H9 (cell line): Measurements from ENCODE around the gene B3GNT7. TPM values are rescaled to one million over a fixed set of nuclear protein-coding genes. Genes with fewer than 3 reads are reported as not detected.

Experiments
- DNase-seq: peaks from one replicate; pipeline ENCODE4 v3.0.0-alpha.2; 2017
- H2AFZ ChIP-seq: one replicate; pipeline ENCODE4 v1.6.1; 2013; ENCODE audit warnings: mild to moderate bottlenecking, low read length, control low read depth, moderate library complexity
- H2AK5ac ChIP-seq: 2 replicates; pipeline ENCODE4 v1.6.1; 2013; ENCODE audit warnings: low read length, control low read depth, mixed read lengths; ENCODE audit not compliant: insufficient read length
- H2BK120ac ChIP-seq: one replicate; pipeline ENCODE4 v1.6.1; 2013; ENCODE audit warnings: low read depth, mild to moderate bottlenecking, low read length, control low read depth, inconsistent platforms; ENCODE audit not compliant: poor library complexity, severe bottlenecking
- H2BK12ac ChIP-seq: 2 replicates; pipeline ENCODE4 v1.6.1; 2013; ENCODE audit warnings: low read length, control low read depth, mixed read lengths, low read depth; ENCODE audit not compliant: insufficient read length
- H2BK15ac ChIP-seq: 2 replicates; pipeline ENCODE4 v1.6.1; 2013; ENCODE audit warnings: low read depth, low read length, control low read depth
- H2BK20ac ChIP-seq: one replicate; pipeline ENCODE4 v1.6.1; 2013; ENCODE audit warnings: low read depth, mild to moderate bottlenecking, low read length, control low read depth, inconsistent platforms; ENCODE audit not compliant: poor library complexity, severe bottlenecking
- H2BK5ac ChIP-seq: 2 replicates; pipeline ENCODE4 v1.6.1; 2013; ENCODE audit warnings: low read length, control low read depth, mixed read lengths; ENCODE audit not compliant: insufficient read length
- H3K14ac ChIP-seq: 2 replicates; pipeline ENCODE4 v1.6.1; 2013; ENCODE audit warnings: low read length, control low read depth; ENCODE audit not compliant: insufficient read depth
- H3K18ac ChIP-seq: 2 replicates; pipeline ENCODE4 v1.6.1; 2013; ENCODE audit warnings: low read depth, mild to moderate bottlenecking, mixed read lengths, low read length, control low read depth; ENCODE audit not compliant: insufficient read length
- H3K23ac ChIP-seq: 2 replicates; pipeline ENCODE4 v1.6.1; 2013; ENCODE audit warnings: low read length, control low read depth, mixed read lengths, low read depth; ENCODE audit not compliant: insufficient read length
- H3K23me2 ChIP-seq: 2 replicates; pipeline ENCODE4 v1.6.1; 2013; ENCODE audit warnings: low read depth, mild to moderate bottlenecking, mixed read lengths, low read length, control low read depth; ENCODE audit not compliant: insufficient read length, poor library complexity, severe bottlenecking
- H3K27ac ChIP-seq: 2 replicates; pipeline ENCODE4 v1.5.1; 2013; ENCODE audit warnings: low read length, control low read depth, mixed read lengths, low read depth; ENCODE audit not compliant: insufficient read length
- H3K27me3 ChIP-seq: 2 replicates; pipeline ENCODE4 v1.6.1; 2013; ENCODE audit warnings: low read length, control low read depth, inconsistent platforms; ENCODE audit not compliant: insufficient read depth
- H3K4ac ChIP-seq: 2 replicates; pipeline ENCODE4 v1.6.1; 2013; ENCODE audit warnings: low read depth, mild to moderate bottlenecking, control low read depth, inconsistent platforms, low read length, moderate library complexity
- H3K4me1 ChIP-seq: 2 replicates; pipeline ENCODE4 v1.6.1; 2013; ENCODE audit warnings: low read length, control low read depth, inconsistent platforms; ENCODE audit not compliant: insufficient read depth
- H3K4me2 ChIP-seq: 2 replicates; pipeline ENCODE4 v1.6.1; 2013; ENCODE audit warnings: low read length, control low read depth, mixed read lengths; ENCODE audit not compliant: insufficient read length, insufficient read depth
- H3K56ac ChIP-seq: 2 replicates; pipeline ENCODE4 v1.6.1; 2013; ENCODE audit warnings: low read depth, mild to moderate bottlenecking, mixed read lengths, low read length, control low read depth; ENCODE audit not compliant: insufficient read length
- H3K79me1 ChIP-seq: 2 replicates; pipeline ENCODE4 v1.6.1; 2013; ENCODE audit warnings: low read depth, mild to moderate bottlenecking, moderate library complexity, low read length, control low read depth, inconsistent platforms; ENCODE audit not compliant: insufficient read depth, poor library complexity, severe bottlenecking
- H3K79me2 ChIP-seq: 2 replicates; pipeline ENCODE4 v1.6.1; 2013; ENCODE audit warnings: low read length, control low read depth, inconsistent platforms; ENCODE audit not compliant: insufficient read depth
- H3K9ac ChIP-seq: 2 replicates; pipeline ENCODE4 v1.6.1; 2013; ENCODE audit warnings: low read length, control low read depth, mixed read lengths; ENCODE audit not compliant: insufficient read length; ENCODE audit errors: extremely low read depth
- H3K9me3 ChIP-seq: one replicate; pipeline ENCODE4 v1.6.1; 2013; ENCODE audit warnings: low read depth, low read length, inconsistent platforms; ENCODE audit not compliant: control insufficient read depth
- H3T11ph ChIP-seq: one replicate; pipeline ENCODE4 v1.6.1; 2013; ENCODE audit warnings: mild to moderate bottlenecking, low read length, control low read depth, inconsistent platforms
- H4K20me1 ChIP-seq: one replicate; pipeline ENCODE4 v1.6.1; 2013; ENCODE audit not compliant: control insufficient read depth, insufficient read length, insufficient read depth
- H4K5ac ChIP-seq: 2 replicates; pipeline ENCODE4 v1.6.1; 2013; ENCODE audit warnings: low read depth, mild to moderate bottlenecking, mixed read lengths, low read length, control low read depth; ENCODE audit not compliant: insufficient read length
- H4K8ac ChIP-seq: replicated peaks from 2 replicates; pipeline ENCODE4 v1.6.1; 2013; ENCODE audit warnings: low read length, control low read depth, mixed read lengths, low read depth; ENCODE audit not compliant: insufficient read length
- H4K91ac ChIP-seq: 2 replicates; pipeline ENCODE4 v1.6.1; 2013; ENCODE audit warnings: low read depth, mild to moderate bottlenecking, moderate library complexity, mixed read lengths, low read length, control low read depth; ENCODE audit not compliant: insufficient read length
- H3K27ac Mint-ChIP-seq, 3 experiments: 2 replicates in 2 of 3; 3 replicates in 1 of 3; pipeline ENCODE4 v1.8.0; 2020 to 2021; ENCODE audit warnings: mixed read lengths in 3 of 3, mild to moderate bottlenecking in 1 of 3, moderate library complexity in 1 of 3
- H3K27me3 Mint-ChIP-seq: 2 replicates; pipeline ENCODE4 v1.8.0; 2021; ENCODE audit warnings: low read depth, mild to moderate bottlenecking, moderate library complexity, mixed read lengths
- H3K36me3 Mint-ChIP-seq, 3 experiments: 2 replicates in 2 of 3; 3 replicates in 1 of 3; pipeline ENCODE4 v1.8.0; 2020 to 2021; ENCODE audit warnings: low read depth in 3 of 3, mixed read lengths in 3 of 3; ENCODE audit not compliant: insufficient read depth in 1 of 3
- H3K4me1 Mint-ChIP-seq, 2 experiments: 2 replicates each; pipeline ENCODE4 v1.8.0; 2020; ENCODE audit warnings: mixed read lengths in 2 of 2
- H3K4me3 Mint-ChIP-seq, 2 experiments: 2 replicates in 1 of 2; 3 replicates in 1 of 2; pipeline ENCODE4 v1.8.0; 2020 to 2021; ENCODE audit warnings: mild to moderate bottlenecking in 2 of 2, mixed read lengths in 2 of 2, moderate library complexity in 1 of 2
- H3K9me3 Mint-ChIP-seq, 2 experiments: 2 replicates in 1 of 2; 3 replicates in 1 of 2; pipeline ENCODE4 v1.8.0; 2020; ENCODE audit warnings: mild to moderate bottlenecking in 2 of 2, mixed read lengths in 2 of 2, moderate library complexity in 1 of 2
- WGBS: extraction: QIAGEN DNeasy Blood & Tissue Kit; methylation state at CpG from one replicate; pipeline ENCODE4 v1.1.7; 2013; ENCODE audit warnings: missing lambda C conversion rate, low lambda C conversion rate, mixed read lengths; ENCODE audit not compliant: insufficient read length; ENCODE audit errors: extremely low coverage; 5-methylcytosine and 5-hydroxymethylcytosine counted together
- total RNA-seq: library from RNA; stranded (reverse); gene quantifications from 2 replicates; pipeline ENCODE4 v1.2.1, GENCODE V29; 2021
- TF ChIP-seq, protein P1 (sequence below): fragments of 200-600 bp; sonication (generic); conservative IDR thresholded peaks from 3 replicates; pipeline ENCODE4 v1.8.0; 2021; ENCODE audit warnings: antibody characterized with exemption, mild to moderate bottlenecking

B3GNT7 gene
- total RNA-seq, 1 experiment from 2014 or later = 42.2 TPM

DNA sequence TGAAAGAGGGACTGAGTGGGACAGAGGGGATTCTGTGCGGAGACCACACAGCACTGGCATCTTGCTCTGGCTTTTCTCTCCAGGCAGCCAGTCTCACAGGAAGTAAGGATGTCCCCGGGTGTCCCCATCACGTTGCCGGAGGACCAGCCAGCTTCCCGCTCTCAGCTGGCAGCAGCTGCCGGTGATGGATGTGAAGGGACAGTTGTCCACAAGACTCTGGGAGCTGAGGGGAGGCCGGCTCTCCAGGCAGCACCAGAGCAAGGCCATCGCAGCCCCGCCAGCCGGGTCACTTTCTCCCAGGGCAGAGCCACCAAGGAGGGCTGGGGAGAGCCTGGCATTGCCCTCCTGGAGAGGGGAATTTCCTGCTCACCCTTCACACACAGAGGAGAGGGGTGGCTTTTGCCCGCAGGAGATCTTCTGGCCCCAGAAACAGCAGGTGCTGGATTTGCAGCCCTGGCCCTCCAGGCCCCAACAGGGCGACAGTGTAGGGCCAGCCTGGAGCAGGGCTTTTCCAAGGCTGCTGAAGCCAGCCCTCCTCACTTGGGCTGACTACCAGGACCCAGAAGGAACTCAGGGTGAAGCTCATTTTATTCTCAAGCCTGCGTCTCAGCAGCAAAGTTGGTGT, 24.0 kb upstream of the B3GNT7 start:
- peak overlapping the region; percentile 89 for H3K18ac ChIP-seq
- Mint-ChIP-seq H3K36me3 (peaks cover 0 to 5% (median 4%) of the 10 kb centered on the region in 3 experiments; a peak in 5 of 7 replicates), H3K27me3 (no peaks in the 10 kb centered on the region), H3K4me3 (no peak overlapping the region), H3K4me1 (peaks cover 44 to 54% of the 10 kb centered on the region in 2 experiments), H3K9me3 (peaks cover 0 to 1% of the 10 kb centered on the region in 2 experiments; a peak in 1 of 5 replicates), H3K27ac (peak overlapping the region in 2 of 3 experiments; percentile 95; a peak in 4 of 7 replicates)
- no peak overlapping the region for H2BK20ac ChIP-seq
- no peaks in the 10 kb centered on the region for H3K9me3 ChIP-seq
- H4K8ac ChIP-seq = no peak overlapping the region
- peak overlapping the region; percentile 82 for H3K14ac ChIP-seq
- no peak overlapping the region for H2BK5ac ChIP-seq
- no peak overlapping the region; the same call in 1 of the 2 replicates for H2BK15ac ChIP-seq
- H2AFZ ChIP-seq = no peak overlapping the region
- WGBS = no CpG with 5 or more reads among the region's 13 CpGs
- H3K27ac ChIP-seq = peak overlapping the region; percentile 42
- no peak overlapping the region for H3T11ph ChIP-seq
- no peaks in the 10 kb centered on the region for H3K27me3 ChIP-seq
- H2AK5ac ChIP-seq = no peak overlapping the region
- H3K56ac ChIP-seq = no peak overlapping the region
- no peak for DNase-seq
- no peaks in the 10 kb centered on the region for H3K79me2 ChIP-seq
- H3K4me2 ChIP-seq = no peak overlapping the region
- no peak overlapping the region for H4K5ac ChIP-seq
- H4K20me1 ChIP-seq = no peaks in the 10 kb centered on the region
- no peak overlapping the region for H3K9ac ChIP-seq
- peaks cover 9% of the 10 kb centered on the region; the same call in 1 of the 2 replicates for H3K4me1 ChIP-seq
- no peaks in the 10 kb centered on the region for H3K79me1 ChIP-seq
- no peak overlapping the region for H3K23ac ChIP-seq
- no peak overlapping the region for H2BK120ac ChIP-seq
- H3K23me2 ChIP-seq = no peaks in the 10 kb centered on the region
- peak overlapping the region; percentile 56 for H4K91ac ChIP-seq
- H3K4ac ChIP-seq = no peak overlapping the region
- TF ChIP-seq, protein P1, sequence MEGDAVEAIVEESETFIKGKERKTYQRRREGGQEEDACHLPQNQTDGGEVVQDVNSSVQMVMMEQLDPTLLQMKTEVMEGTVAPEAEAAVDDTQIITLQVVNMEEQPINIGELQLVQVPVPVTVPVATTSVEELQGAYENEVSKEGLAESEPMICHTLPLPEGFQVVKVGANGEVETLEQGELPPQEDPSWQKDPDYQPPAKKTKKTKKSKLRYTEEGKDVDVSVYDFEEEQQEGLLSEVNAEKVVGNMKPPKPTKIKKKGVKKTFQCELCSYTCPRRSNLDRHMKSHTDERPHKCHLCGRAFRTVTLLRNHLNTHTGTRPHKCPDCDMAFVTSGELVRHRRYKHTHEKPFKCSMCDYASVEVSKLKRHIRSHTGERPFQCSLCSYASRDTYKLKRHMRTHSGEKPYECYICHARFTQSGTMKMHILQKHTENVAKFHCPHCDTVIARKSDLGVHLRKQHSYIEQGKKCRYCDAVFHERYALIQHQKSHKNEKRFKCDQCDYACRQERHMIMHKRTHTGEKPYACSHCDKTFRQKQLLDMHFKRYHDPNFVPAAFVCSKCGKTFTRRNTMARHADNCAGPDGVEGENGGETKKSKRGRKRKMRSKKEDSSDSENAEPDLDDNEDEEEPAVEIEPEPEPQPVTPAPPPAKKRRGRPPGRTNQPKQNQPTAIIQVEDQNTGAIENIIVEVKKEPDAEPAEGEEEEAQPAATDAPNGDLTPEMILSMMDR = no peak
- peak overlapping the region; percentile 87 for H2BK12ac ChIP-seq
